ENCODE measurements around the gene FAM110D.
A peak's percentile ranks its signal among the peaks of the same experiment; 100 is the strongest.

DNA sequence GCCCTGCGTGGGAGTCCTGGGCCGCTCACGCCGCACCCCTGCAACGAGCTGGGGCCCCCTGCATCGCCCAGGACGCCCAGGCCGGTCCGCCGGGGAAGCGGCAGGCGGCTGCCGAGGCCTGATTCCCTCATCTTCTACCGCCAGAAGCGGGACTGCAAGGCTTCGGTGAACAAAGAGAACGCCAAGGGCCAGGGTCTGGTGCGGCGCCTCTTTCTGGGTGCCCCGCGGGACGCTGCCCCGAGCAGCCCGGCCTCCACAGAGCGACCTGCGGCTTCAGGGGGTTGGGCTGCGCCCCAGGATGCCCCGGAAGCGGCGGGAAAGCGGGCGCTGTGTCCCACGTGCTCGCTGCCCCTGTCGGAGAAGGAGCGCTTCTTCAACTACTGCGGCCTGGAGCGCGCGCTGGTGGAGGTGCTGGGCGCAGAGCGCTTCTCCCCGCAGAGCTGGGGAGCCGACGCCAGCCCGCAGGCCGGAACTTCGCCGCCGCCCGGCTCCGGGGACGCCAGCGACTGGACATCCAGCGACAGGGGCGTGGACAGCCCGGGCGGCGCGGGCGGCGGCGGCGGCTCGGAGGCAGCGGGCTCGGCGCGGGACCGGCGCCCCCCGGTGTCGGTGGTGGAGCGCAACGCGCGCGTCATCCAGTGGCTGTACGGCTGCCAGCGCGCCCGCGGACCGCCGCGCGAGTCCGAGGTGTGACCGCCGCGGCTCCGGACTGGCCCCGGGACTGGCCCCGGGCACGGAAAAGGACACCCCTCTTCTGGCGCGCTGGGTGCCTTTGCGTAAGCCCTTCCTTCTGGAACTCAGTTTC lies 2.7 kb downstream of the FAM110D start:
- TF ChIP-seq, protein P1, sequence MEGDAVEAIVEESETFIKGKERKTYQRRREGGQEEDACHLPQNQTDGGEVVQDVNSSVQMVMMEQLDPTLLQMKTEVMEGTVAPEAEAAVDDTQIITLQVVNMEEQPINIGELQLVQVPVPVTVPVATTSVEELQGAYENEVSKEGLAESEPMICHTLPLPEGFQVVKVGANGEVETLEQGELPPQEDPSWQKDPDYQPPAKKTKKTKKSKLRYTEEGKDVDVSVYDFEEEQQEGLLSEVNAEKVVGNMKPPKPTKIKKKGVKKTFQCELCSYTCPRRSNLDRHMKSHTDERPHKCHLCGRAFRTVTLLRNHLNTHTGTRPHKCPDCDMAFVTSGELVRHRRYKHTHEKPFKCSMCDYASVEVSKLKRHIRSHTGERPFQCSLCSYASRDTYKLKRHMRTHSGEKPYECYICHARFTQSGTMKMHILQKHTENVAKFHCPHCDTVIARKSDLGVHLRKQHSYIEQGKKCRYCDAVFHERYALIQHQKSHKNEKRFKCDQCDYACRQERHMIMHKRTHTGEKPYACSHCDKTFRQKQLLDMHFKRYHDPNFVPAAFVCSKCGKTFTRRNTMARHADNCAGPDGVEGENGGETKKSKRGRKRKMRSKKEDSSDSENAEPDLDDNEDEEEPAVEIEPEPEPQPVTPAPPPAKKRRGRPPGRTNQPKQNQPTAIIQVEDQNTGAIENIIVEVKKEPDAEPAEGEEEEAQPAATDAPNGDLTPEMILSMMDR (IDR thresholded peaks at IDR 0.05; ENCODE audit: poor library complexity, severe bottlenecking) = peak; percentile 69
- no peak for TF ChIP-seq EZH2 (IDR thresholded peaks at IDR 0.05; ENCODE audit: borderline replicate concordance, insufficient read depth, low read length, poor library complexity, severe bottlenecking)
- TF ChIP-seq TAF1 (IDR thresholded peaks at IDR 0.05; ENCODE audit: low read depth) = peak; percentile 47
- no peak for TF ChIP-seq POLR2AphosphoS5 (IDR thresholded peaks at IDR 0.05)
- peak; percentile 63 for TF ChIP-seq MXI1 (conservative IDR thresholded peaks at IDR 0.05; ENCODE audit: poor library complexity, severe bottlenecking)
